Activated CD8-positive, alpha-beta memory T cell treated with anti-CD3 and anti-CD28 coated beads for 36 hours (primary cell): ENCODE results near the gene CXXC5. TPM values are rescaled to one million over a fixed set of nuclear protein-coding genes. Genes with fewer than 3 reads are reported as not detected.
"Not testable (repeated sequence)": the region's sequence is repeated elsewhere in the genome, so short reads cannot be mapped to it uniquely, and the experiment has no call there.

Experiments
- CTCF ChIA-PET: fragments of 350-600 bp; sonication (Branson Sonifier 250); formaldehyde crosslinking; loops from one replicate; lab custom pipeline; 2021; ENCODE audit warnings: antibody characterized with exemption; lab: Charles Lee
- POLR2A ChIA-PET: fragments of 350-600 bp; sonication (Branson Sonifier 250); formaldehyde crosslinking; loops from one replicate; lab custom pipeline; 2021; ENCODE audit warnings: antibody characterized with exemption; lab: Charles Lee
- total RNA-seq, 2 experiments: library from RNA; stranded (reverse); gene quantifications; one replicate each; pipeline ENCODE4 v1.2.3, GENCODE V29; 2021

The CXXC5 gene
- total RNA-seq, result 1 to 10 TPM; 2.7 TPM

DNA sequence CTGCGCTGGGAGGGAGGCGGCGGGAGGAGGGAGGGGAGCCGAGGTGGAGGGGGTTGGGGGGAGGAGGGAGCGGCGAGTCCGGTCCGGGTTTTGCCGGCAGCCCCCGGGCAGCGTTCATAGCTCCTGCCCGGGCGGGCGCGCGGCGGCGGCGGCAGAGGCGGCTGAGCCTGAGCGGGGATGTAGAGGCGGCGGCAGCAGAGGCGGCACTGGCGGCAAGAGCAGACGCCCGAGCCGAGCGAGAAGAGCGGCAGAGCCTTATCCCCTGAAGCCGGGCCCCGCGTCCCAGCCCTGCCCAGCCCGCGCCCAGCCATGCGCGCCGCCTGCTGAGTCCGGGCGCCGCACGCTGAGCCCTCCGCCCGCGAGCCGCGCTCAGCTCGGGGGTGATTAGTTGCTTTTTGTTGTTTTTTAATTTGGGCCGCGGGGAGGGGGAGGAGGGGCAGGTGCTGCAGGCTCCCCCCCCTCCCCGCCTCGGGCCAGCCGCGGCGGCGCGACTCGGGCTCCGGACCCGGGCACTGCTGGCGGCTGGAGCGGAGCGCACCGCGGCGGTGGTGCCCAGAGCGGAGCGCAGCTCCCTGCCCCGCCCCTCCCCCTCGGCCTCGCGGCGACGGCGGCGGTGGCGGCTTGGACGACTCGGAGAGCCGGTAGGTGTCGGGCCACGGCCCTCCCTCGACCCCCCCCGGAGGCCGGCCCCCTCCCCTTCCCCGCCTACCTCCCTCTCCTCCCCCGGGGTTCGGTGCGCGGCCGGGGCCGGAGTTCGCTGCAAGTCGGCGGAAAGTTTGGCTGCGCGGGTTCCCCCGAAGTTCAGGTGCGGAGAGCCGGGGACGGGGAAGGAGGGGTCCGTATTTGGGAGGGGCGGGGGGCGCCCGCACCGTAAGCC is at the start of gene CXXC5:
Gene CXXC5, plus strand, starts transcription at position 145 of the 877 bp plus-strand sequence. CDS start 32,175 bp downstream, outside the sequence.
- POLR2A ChIA-PET, result interaction anchor here (0.8 to 1.5 kb wide), 2 partner anchors 11 to 20 kb away, joined by 3 to 14 read pairs; no protein-coding TSS in a partner anchor

GRCh38 chr5:139598601-139598965 is 49.6 kb upstream of the CXXC5 start:
- POLR2A ChIA-PET, result interaction anchor here (0.6 to 0.7 kb wide), 3 partner anchors 13 to 81 kb away, joined by 5 to 11 read pairs (median 8); no protein-coding TSS in a partner anchor
- CTCF ChIA-PET, result interaction anchor here (0.7 to 1.5 kb wide), 5 partner anchors 9 to 79 kb away, joined by 3 to 7 read pairs (median 3); partner anchors contain the start of gene UBE2D2

More for the DNA sequence above, at the start of gene CXXC5:
- CTCF ChIA-PET, result interaction anchor here (0.7 to 1.4 kb wide), 6 partner anchors 8 to 117 kb away, joined by 3 to 11 read pairs (median 4); no protein-coding TSS in a partner anchor

DNA sequence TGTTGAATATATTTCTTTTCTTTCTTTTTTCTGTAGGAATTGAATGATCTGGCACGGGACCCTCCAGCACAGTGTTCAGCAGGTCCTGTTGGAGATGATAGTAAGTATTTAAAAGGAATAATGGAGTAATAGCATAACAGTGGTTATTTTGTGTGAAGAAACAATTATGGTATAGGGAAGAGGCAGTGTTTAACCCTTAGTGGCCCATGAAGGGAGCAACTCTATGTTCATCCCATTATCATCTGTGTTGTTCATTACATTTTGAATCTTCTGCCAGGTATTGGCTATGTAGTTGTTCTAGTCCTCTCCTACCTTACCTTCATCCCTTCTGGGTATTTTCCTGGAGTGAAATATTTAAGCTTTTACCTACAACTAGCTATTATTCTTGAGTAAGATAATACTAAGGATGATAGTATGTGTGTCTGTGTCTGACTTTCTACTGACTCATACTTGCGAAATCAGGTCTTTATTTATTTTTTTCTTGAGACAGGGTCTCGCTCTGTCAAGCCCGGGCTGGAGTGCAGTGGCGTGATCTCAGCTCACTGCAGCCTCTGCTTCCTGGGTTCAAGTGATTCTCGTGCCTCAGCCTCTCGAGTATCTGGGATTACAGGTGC is 47.7 kb upstream of the CXXC5 start:
- ChIA-PET CTCF (no interaction called here), POLR2A (no interaction called here)

DNA sequence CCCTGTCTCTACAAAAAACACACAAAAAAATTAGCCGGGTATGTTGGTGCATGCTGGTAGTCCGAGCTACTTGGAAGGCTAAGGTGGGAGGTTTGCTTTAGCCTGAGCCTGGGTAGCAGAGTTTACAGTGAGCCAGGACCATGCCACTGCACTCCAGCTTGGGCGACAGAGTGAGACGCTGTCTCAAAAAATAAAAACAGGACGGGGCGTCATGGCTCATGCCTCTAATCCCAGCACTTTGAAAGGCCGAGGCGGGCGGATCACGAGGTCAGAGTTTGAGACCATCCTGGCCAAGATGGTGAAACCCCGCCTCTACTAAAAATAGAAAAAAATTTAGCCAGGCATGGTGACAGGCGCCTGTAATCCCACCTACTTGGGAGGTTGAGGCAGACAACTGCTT is 46.7 kb upstream of the CXXC5 start:
- ChIA-PET CTCF (no interaction called here), POLR2A (no interaction called here)

- POLR2A ChIA-PET, result interaction anchor here (0.5 kb wide), 1 partner anchor 9 kb away, joined by 6 read pairs; no protein-coding TSS in a partner anchor
- CTCF ChIA-PET, result not testable (repeated sequence)
These were observed 46.2 kb upstream of the CXXC5 start for GRCh38 chr5:139601948-139602347.

GRCh38 chr5:139605887-139606286 is 42.3 kb upstream of the CXXC5 start:
- ChIA-PET POLR2A (no interaction called here), CTCF (no interaction called here)

DNA sequence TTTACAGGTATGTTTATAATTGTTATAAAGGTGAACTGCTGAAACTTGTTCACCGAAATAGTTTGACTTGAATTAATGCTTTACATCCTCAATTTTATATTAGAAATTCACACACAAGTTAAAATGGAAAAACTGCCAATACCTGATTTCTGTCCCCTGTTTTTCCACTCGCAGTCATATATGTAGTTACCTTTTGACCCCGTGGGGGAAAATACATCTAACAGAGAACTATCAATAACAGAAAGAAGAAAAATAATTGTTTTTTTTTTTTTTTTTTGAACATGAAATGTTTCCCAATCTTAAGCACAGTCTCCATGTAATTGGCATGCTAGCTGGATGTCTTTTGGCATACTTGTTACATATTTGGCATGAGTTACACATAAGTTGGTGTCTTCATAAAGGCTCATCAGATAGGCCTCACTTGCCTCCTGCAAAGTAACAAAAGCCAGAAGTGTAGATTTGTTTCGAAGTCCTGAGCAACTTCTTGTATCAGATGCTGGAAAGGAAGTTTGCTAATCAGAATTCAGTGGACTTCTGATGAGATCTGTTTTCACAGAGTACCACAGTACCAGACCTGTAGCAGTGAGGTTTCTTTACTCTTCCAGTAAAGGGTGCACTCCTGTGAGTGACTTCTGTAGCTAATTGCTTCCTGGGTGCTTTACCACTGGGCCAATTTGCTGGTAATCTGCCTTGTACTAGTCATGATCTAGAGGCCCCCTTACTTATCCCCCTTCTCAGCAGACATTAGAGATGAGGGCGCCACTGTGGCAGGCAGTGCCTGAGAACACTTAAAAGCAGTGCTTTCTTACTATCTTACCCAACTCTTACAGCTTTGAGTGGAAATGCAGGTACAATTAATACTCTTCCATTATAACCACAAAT is 36.2 kb upstream of the CXXC5 start:
- ChIA-PET POLR2A (interaction anchor here (0.6 to 0.7 kb wide), 2 partner anchors 14 to 57 kb away, joined by 5 to 6 read pairs; no protein-coding TSS in a partner anchor), CTCF (interaction anchor here (0.7 kb wide), 1 partner anchor 16 kb away, joined by 3 read pairs; no protein-coding TSS in a partner anchor)

GRCh38 chr5:139619861-139620260 is 28.3 kb upstream of the CXXC5 start:
- POLR2A ChIA-PET, result no interaction called here

DNA sequence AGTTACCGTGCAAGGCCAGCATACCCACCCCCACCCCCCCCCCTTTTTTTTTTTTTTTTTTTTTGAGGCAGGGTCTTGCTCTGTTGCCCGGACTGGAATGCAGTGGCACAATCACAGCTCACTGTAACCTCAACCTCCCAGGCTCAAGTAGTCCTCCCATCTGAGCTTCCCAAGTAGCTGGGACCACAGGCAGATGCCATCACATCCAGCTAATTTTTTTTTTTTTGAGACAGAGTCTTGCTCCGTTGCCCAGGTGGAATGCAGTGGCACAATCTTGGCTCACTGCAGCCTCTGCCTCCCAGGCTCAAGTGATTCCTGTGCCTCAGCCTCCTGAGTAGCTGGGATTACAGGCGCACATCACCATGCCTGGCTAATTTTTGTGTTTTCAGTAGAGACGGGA is 22.8 kb upstream of the CXXC5 start:
- CTCF ChIA-PET, result interaction anchor here (0.6 to 1.2 kb wide), 2 partner anchors 139 to 212 kb away, joined by 3 read pairs; no protein-coding TSS in a partner anchor
- POLR2A ChIA-PET, result not testable (repeated sequence)

More at GRCh38 chr5:139619861-139620260, 28.3 kb upstream of the CXXC5 start:
- CTCF ChIA-PET, result no interaction called here

DNA sequence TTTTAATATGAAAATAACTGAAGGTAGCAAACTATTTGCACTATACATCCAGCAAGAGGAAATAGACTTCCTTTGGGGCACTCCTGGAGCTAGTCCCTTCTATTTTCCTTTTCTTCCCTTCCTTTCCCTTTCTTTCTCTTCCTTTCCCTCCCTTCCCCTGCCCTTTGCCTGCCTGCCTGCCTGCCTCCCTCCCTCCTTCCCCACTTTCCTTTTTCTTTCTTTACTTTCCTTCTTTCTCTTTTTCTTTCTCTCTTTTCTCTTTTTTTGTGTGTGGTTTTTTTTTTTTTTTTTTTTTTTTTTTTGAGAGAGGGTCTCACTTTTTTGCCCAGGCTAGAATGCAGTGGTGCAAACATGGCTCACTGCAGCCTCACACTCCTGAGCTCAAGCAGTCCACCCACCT is 17.3 kb upstream of the CXXC5 start:
- CTCF ChIA-PET, result interaction anchor here (0.7 to 8.3 kb wide), 4 partner anchors 60 to 149 kb away, joined by 5 to 87 read pairs (median 25); partner anchors contain the start of gene STING1
- POLR2A ChIA-PET, result interaction anchor here (0.6 to 0.7 kb wide), 2 partner anchors 39 to 882 kb away, joined by 3 read pairs; no protein-coding TSS in a partner anchor

- ChIA-PET POLR2A (interaction anchor here (0.6 to 0.9 kb wide), 3 partner anchors 40 to 883 kb away, joined by 3 to 4 read pairs (median 3); no protein-coding TSS in a partner anchor), CTCF (interaction anchor here (1.1 to 8.3 kb wide), 5 partner anchors 30 to 135 kb away, joined by 4 to 87 read pairs (median 6); no protein-coding TSS in a partner anchor)
These were observed 16.5 kb upstream of the CXXC5 start for GRCh38 chr5:139631520-139632165.

DNA sequence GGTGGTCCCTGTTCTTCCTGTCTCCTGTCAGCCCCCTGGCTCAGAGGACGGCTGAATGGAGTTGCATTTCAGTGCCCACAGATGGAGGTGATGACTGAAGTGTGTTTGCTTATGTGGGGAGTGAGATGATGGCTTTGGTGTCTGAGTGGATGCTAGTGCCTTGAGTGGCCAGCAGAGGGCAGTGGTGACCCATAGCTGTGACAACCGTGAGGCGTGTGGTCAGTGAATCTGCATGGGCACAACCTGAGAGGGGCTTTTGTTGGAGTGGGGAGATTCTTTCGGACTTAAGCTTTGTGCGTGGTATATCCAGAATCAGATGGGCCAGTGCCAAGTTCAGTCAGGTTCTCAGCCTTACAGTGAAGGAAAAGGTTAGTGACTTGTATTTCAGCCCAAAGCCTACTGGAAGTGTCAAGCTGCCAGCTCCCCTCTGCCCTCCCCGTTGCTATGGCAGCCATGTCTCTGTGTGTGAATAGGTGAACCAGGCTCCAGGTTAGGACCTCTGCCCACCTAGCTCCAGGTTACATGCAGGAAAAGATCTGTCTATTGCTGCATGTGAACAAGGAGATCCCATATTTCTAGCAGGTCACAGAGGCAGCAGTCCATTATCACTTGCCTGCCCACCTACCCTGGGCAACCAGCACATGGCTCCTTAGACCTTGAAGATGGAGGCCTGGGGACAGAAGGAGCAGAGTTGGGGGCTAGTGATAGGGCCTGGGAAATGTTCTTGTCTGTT is 14.7 kb upstream of the CXXC5 start:
- ChIA-PET CTCF (interaction anchor here (0.5 to 8.3 kb wide), 25 partner anchors 13 to 403 kb away, joined by 3 to 87 read pairs (median 4); partner anchors contain the start of genes CXXC5 and UBE2D2), POLR2A (interaction anchor here (0.6 to 1.4 kb wide), 3 partner anchors 131 to 242 kb away, joined by 3 to 4 read pairs (median 4); no protein-coding TSS in a partner anchor)

GRCh38 chr5:139634028-139634325 is 14.2 kb upstream of the CXXC5 start:
- CTCF ChIA-PET, result interaction anchor here (0.6 to 8.3 kb wide), 22 partner anchors 12 to 404 kb away, joined by 3 to 87 read pairs (median 4); partner anchors contain the start of genes CXXC5 and UBE2D2
- POLR2A ChIA-PET, result interaction anchor here (0.6 to 1.4 kb wide), 2 partner anchors 131 to 132 kb away, joined by 3 to 4 read pairs; no protein-coding TSS in a partner anchor

DNA sequence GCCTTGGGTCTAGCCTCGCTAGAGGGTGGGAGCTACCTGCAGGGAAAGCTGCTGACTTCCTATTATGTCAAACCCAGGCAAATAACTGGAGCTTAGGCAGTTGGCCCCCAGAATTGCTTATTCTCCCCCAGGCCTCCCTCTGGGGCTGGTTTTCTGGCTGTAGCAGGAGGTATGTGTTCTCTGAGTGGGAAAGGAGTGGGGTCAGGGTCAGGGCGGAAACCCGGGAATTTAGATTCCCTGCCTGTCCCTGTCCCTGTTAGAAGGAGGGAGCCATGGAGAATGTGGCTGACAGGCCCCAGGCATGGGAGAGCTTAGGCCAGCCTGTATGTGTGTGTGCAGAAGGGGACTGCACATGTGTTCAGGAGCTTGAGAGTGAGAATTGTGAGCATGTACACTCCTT is 13.6 kb upstream of the CXXC5 start:
- CTCF ChIA-PET, result interaction anchor here (1.0 to 8.3 kb wide), 11 partner anchors 14 to 141 kb away, joined by 3 to 87 read pairs (median 6); partner anchors contain the start of gene CXXC5

DNA sequence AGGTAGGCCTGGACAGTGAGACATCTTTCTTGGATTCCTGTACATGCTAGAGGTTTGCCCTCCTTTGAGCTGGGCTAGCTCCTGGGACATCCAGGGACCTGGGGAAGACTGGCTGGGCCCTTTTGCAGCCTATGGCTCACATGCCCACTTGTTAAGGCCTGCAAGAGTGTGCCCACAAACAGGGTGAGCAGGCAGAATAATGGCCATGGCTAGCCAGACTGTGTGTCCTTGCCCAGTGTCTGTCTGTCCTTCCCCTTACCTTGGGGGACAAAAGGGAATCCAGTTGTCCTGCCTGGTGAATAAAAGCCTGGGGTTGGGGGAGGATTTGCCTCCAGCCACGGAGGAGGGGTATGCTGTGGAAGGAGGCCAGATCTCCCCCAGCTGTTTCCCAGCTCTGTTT is 13.0 kb upstream of the CXXC5 start:
- ChIA-PET POLR2A (no interaction called here), CTCF (interaction anchor here (0.9 to 8.3 kb wide), 14 partner anchors 13 to 132 kb away, joined by 3 to 87 read pairs (median 6); partner anchors contain the start of gene CXXC5)

More for the DNA sequence above, 13.6 kb upstream of the CXXC5 start:
- POLR2A ChIA-PET, result interaction anchor here (1.4 kb wide), 1 partner anchor 131 kb away, joined by 4 read pairs; no protein-coding TSS in a partner anchor

DNA sequence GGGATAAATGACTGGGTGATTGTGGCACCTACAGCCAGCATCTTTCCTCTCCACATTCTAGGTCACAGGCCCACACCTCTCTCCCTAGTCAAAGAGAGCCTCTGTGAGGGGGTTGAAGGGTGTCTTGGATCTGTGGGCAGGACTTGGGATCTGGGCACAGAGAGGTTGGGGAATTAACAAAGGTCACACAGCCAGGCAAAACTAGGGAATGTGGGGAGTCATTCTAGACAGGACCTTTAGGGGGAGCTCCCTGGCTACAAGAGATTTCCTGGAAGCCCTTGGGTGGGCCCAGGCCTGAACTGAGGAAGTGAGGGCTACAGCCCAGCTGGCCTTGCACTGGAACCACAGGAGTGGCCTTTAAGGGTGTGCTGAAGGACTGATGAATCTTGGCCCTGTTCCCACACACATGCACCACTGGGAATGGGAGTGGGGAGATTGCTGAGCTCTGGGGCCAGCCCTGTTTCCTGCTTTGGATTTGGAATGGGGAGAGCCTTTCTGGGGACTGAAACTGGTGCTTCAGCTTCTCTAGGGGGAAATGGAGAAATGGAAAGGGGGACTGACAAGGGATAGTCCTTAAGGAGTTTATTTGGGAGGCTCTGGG is 12.4 kb upstream of the CXXC5 start:
- ChIA-PET POLR2A (interaction anchor here (1.0 kb wide), 1 partner anchor 34 kb away, joined by 4 read pairs; no protein-coding TSS in a partner anchor), CTCF (interaction anchor here (0.9 to 8.3 kb wide), 15 partner anchors 9 to 131 kb away, joined by 3 to 87 read pairs (median 6); partner anchors contain the start of gene CXXC5)
